PC-3 (cell line): ENCODE measurements around the gene EDC4. TPM values are rescaled to one million over a fixed set of nuclear protein-coding genes. Genes with fewer than 3 reads are reported as not detected.

Experiments used
- ATAC-seq: fragments of 200-7000 bp; cut with Tn5 transposase; 2 replicates; pipeline ENCODE4 v1.9.1; 2020; ENCODE audit warnings: mild to moderate bottlenecking, moderate library complexity
- BruUV-seq: library from RNA; stranded (reverse); fragments of 400-500 nt; replicated peaks from 2 replicates; lab custom pipeline; 2021; lab: Mats Ljungman, UMichigan
- CTCF ChIA-PET: fragments of 300-600 bp; sonication (Branson Sonifier 250); formaldehyde crosslinking; loops from one replicate; lab custom pipeline; 2022; ENCODE audit warnings: antibody characterized with exemption; lab: Charles Lee
- POLR2A ChIA-PET: fragments of 300-600 bp; sonication (Branson Sonifier 250); formaldehyde crosslinking; loops from one replicate; lab custom pipeline; 2022; ENCODE audit warnings: antibody characterized with exemption; ENCODE audit not compliant: unreplicated experiment; lab: Charles Lee
- DNase-seq: peaks from one replicate; pipeline ENCODE4 v3.0.0-alpha.2; 2015
- H2AFZ ChIP-seq: fragments of 300-600 bp; sonication (generic); 2 replicates; pipeline ENCODE4 v1.6.0; 2016; ENCODE audit warnings: antibody characterized with exemption, low read length
- H3F3A ChIP-seq: fragments of 300-600 bp; sonication (generic); one replicate; pipeline ENCODE4 v1.6.0; 2017; ENCODE audit warnings: antibody characterized with exemption, low read length, control low read depth, mild to moderate bottlenecking; ENCODE audit not compliant: unreplicated experiment
- H3K27ac ChIP-seq: fragments of 300-600 bp; sonication (generic); 2 replicates; pipeline ENCODE4 v1.5.1; 2016; ENCODE audit warnings: mild to moderate bottlenecking, low read length
- H3K27me3 ChIP-seq: fragments of 300-600 bp; sonication (generic); 2 replicates; pipeline ENCODE4 v1.6.1; 2016; ENCODE audit warnings: low read length, mixed read lengths
- H3K36me3 ChIP-seq: fragments of 300-600 bp; sonication (generic); 2 replicates; pipeline ENCODE4 v1.6.1; 2016; ENCODE audit warnings: low read depth, mixed run types, low read length, mixed read lengths
- H3K4me1 ChIP-seq: fragments of 300-600 bp; sonication (generic); 2 replicates; pipeline ENCODE4 v1.5.1; 2016; ENCODE audit warnings: low read length; ENCODE audit not compliant: insufficient read depth
- H3K4me2 ChIP-seq: fragments of 300-600 bp; sonication (generic); 2 replicates; pipeline ENCODE4 v1.6.0; 2016; ENCODE audit warnings: low read length
- H3K4me3 ChIP-seq: fragments of 300-600 bp; sonication (generic); 2 replicates; pipeline ENCODE4 v1.5.1; 2016; ENCODE audit warnings: mild to moderate bottlenecking, low read length, mixed read lengths
- H3K79me2 ChIP-seq: fragments of 300-600 bp; sonication (generic); 2 replicates; pipeline ENCODE4 v1.6.1; 2017; ENCODE audit warnings: low read length, mixed read lengths
- H3K9ac ChIP-seq: fragments of 300-600 bp; sonication (generic); 2 replicates; pipeline ENCODE4 v1.6.0; 2016; ENCODE audit warnings: mild to moderate bottlenecking, low read length
- H3K9me2 ChIP-seq: fragments of 300-600 bp; sonication (generic); replicated peaks from 2 replicates; pipeline ENCODE4 v1.6.1; 2016; ENCODE audit warnings: mixed run types, low read length, mixed read lengths
- H3K9me3 ChIP-seq: fragments of 300-600 bp; sonication (generic); 2 replicates; pipeline ENCODE4 v1.6.1; 2016; ENCODE audit warnings: low read length, mixed read lengths
- H4K20me1 ChIP-seq: fragments of 300-600 bp; sonication (generic); 2 replicates; pipeline ENCODE4 v1.6.1; 2016; ENCODE audit warnings: low read length, mixed read lengths
- EZH2 ChIP-seq: fragments of 300-600 bp; sonication (generic); IDR thresholded peaks from one replicate; pipeline ENCODE4 v1.6.1; 2017; ENCODE audit warnings: antibody characterized with exemption, mild to moderate bottlenecking, low read length; ENCODE audit not compliant: unreplicated experiment
- EZH2phosphoT487 ChIP-seq: fragments of 300-600 bp; sonication (generic); IDR thresholded peaks from 2 replicates; pipeline ENCODE4 v1.6.1; 2018; ENCODE audit warnings: mild to moderate bottlenecking, antibody characterized with exemption, low read length, borderline replicate concordance
- intact Hi-C: fragments of 100-400 bp; cut with micrococcal nuclease; formaldehyde crosslinking; loops from 2 replicates; pipeline ENCODE4 v1.9.0; 2023
- total RNA-seq: library from RNA; depleted of rRNA; stranded (reverse); fragments of >200 nt; gene quantifications from 2 replicates; pipeline ENCODE4 v1.2.3, GENCODE V29; 2014
- TF ChIP-seq, protein P1 (sequence below): fragments of 300-600 bp; sonication (generic); conservative IDR thresholded peaks from 2 replicates; pipeline ENCODE4 v1.5.1; 2017; ENCODE audit warnings: antibody characterized with exemption, low read depth, mild to moderate bottlenecking, low read length

EDC4 gene
- total RNA-seq, 1 experiment from 2014 or later = 58.9 TPM

DNA sequence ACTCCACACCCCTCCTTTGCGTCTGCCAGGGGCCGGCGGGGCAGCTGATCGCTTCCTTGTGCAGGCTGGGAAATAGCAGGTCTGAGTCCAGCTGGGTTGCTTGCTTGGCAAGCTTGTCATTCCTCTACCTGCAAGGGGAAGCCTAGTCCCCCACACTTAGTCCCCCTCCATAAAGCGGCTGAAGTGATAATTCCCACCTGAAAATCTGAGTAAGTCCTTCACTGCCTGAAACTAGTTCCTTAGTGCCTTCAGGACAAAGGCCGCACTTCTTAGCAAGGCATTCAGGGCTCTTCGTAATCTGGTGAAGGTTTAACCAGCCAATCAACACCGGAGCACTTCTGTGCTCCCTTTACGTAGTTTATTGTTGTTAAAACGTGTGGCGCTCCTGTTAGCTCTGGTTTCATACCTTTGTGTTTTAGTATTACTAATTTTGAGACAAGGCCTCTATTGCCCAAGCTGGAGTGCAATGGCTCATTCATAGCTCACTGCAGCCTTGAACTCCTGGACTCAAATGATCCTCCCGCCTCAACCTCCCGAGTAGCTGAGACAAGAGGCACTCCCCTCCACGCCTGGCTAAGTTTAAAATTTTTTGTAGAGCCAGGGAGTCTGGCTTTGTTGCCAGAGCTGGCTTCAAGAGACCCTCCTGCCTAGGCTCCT is 21.0 kb downstream of the EDC4 start:
- TF ChIP-seq EZH2 (no peak), EZH2phosphoT487 (no peak)
- TF ChIP-seq, protein P1, sequence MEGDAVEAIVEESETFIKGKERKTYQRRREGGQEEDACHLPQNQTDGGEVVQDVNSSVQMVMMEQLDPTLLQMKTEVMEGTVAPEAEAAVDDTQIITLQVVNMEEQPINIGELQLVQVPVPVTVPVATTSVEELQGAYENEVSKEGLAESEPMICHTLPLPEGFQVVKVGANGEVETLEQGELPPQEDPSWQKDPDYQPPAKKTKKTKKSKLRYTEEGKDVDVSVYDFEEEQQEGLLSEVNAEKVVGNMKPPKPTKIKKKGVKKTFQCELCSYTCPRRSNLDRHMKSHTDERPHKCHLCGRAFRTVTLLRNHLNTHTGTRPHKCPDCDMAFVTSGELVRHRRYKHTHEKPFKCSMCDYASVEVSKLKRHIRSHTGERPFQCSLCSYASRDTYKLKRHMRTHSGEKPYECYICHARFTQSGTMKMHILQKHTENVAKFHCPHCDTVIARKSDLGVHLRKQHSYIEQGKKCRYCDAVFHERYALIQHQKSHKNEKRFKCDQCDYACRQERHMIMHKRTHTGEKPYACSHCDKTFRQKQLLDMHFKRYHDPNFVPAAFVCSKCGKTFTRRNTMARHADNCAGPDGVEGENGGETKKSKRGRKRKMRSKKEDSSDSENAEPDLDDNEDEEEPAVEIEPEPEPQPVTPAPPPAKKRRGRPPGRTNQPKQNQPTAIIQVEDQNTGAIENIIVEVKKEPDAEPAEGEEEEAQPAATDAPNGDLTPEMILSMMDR = no peak
- DNase-seq (no peak), ATAC-seq (no peak)
- Histone ChIP-seq H2AFZ (peak overlapping the region; percentile 43; the same call in 1 of the 2 replicates), H3K36me3 (no peaks in the 10 kb centered on the region), H3F3A (no peaks in the 10 kb centered on the region), H3K27me3 (no peaks in the 10 kb centered on the region), H3K79me2 (peaks cover 45% of the 10 kb centered on the region), H4K20me1 (no peaks in the 10 kb centered on the region), H3K4me1 (peaks cover 13% of the 10 kb centered on the region), H3K4me2 (peak overlapping the region; percentile 88), H3K9me2 (no peaks in the 10 kb centered on the region), H3K9me3 (no peaks in the 10 kb centered on the region), H3K4me3 (peak overlapping the region; percentile 92), H3K9ac (peak overlapping the region; percentile 95), H3K27ac (peak overlapping the region; percentile 39; the same call in 1 of the 2 replicates)
- BruUV-seq = TSS peak; percentile 53
- POLR2A ChIA-PET = no interaction called here
- CTCF ChIA-PET = no interaction called here
- intact Hi-C loops = no loop called here

DNA sequence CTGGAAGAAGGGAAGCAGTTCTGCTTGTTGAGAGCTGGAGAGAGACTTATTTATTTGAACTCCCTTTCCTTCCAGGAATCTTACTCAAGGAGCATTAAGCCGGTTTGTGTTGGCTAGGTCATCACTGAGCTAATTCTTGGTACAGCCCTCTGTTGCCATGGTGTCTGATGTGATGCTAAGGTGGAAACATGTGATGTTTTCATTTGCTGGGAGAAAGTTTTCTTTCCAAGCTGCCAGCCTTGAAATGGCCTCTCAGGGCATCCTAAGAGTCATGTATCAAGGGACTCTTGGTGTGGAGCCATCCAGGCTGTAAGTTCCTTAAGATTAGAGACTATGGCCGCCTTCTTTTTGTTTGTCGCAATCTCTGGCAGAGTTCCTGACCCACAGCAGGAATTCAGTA is 24.4 kb downstream of the EDC4 start:
- H4K20me1 ChIP-seq = no peaks in the 10 kb centered on the region
- no peak overlapping the region for H2AFZ ChIP-seq
- POLR2A ChIA-PET = interaction anchor here (0.7 kb wide), 1 partner anchor 845 kb away, joined by 5 read pairs; no protein-coding TSS in a partner anchor
- H3K4me3 ChIP-seq = no peak overlapping the region
- no peaks in the 10 kb centered on the region for H3K9me3 ChIP-seq
- peaks cover 45% of the 10 kb centered on the region for H3K79me2 ChIP-seq
- no peak for ATAC-seq
- no peaks in the 10 kb centered on the region for H3F3A ChIP-seq
- no peaks in the 10 kb centered on the region for H3K9me2 ChIP-seq
- no peak overlapping the region for H3K4me2 ChIP-seq
- no peak for DNase-seq
- CTCF ChIA-PET = no interaction called here
- H3K27ac ChIP-seq = no peak overlapping the region
- H3K36me3 ChIP-seq = no peaks in the 10 kb centered on the region
- no peaks in the 10 kb centered on the region for H3K27me3 ChIP-seq
- H3K9ac ChIP-seq = no peak overlapping the region
- TF ChIP-seq EZH2phosphoT487 (no peak), EZH2 (no peak)
- TF ChIP-seq, protein P1 = no peak
- peaks cover 12% of the 10 kb centered on the region for H3K4me1 ChIP-seq
- no TSS peak for BruUV-seq
- intact Hi-C loops = no loop called here

DNA sequence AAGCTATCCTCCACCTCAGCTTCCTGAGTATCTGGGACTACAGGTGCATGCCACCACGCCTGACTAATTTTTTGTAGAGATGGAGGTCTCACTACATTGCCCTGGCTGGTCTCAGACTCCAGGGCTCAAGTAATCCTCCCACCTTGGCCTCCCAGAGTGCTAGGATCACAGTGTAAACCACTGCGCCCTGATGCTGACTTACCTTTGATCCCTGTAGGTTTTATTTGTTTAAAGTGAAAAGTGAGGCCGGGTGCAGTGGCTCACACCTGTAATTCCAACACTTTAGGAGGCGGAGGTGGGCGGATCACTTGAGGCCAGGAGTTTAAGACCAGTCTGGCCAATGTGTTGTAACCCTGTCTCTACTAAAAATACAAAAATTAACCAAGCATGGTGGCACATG is 28.9 kb downstream of the EDC4 start:
- no peaks in the 10 kb centered on the region for H4K20me1 ChIP-seq
- peaks cover 10% of the 10 kb centered on the region for H3K79me2 ChIP-seq
- BruUV-seq = no TSS peak

More for the DNA sequence above, 28.9 kb downstream of the EDC4 start:
- DNase-seq (no peak), ATAC-seq (no peak)
- H3K27ac ChIP-seq = no peak overlapping the region
- H3K9me3 ChIP-seq = no peaks in the 10 kb centered on the region
- no peaks in the 10 kb centered on the region for H3K4me1 ChIP-seq
- TF ChIP-seq, protein P1 = no peak
- no peak for TF ChIP-seq EZH2phosphoT487
- TF ChIP-seq EZH2 = no peak
- H2AFZ ChIP-seq = no peak overlapping the region
- H3K9me2 ChIP-seq = no peaks in the 10 kb centered on the region
- intact Hi-C loops = no loop called here
- no peak overlapping the region for H3K4me3 ChIP-seq
- no peaks in the 10 kb centered on the region for H3F3A ChIP-seq
- H3K36me3 ChIP-seq = no peaks in the 10 kb centered on the region
- ChIA-PET POLR2A (no interaction called here), CTCF (no interaction called here)
- H3K27me3 ChIP-seq = no peaks in the 10 kb centered on the region
- no peak overlapping the region for H3K4me2 ChIP-seq
- H3K9ac ChIP-seq = no peak overlapping the region
